B cell (primary cell): ENCODE measurements around the gene ARHGEF17. TPM values are rescaled to one million over a fixed set of nuclear protein-coding genes. Genes with fewer than 3 reads are reported as not detected.

ENCODE experiments used
- ATAC-seq: fragments of 200-7000 bp; cut with Tn5 transposase; one replicate; pipeline ENCODE4 v1.10.0; 2021; ENCODE audit warnings: low read depth, mild to moderate bottlenecking, moderate number of reproducible peaks, moderate library complexity
- CTCF ChIA-PET: fragments of 350-600 bp; sonication (Branson Sonifier 250); formaldehyde crosslinking; loops from one replicate; lab custom pipeline; 2021; ENCODE audit warnings: antibody characterized with exemption, inconsistent platforms; lab: Charles Lee
- POLR2A ChIA-PET: fragments of 350-600 bp; sonication (Branson Sonifier 250); formaldehyde crosslinking; loops from one replicate; lab custom pipeline; 2021; ENCODE audit warnings: antibody characterized with exemption; lab: Charles Lee
- DNase-seq: peaks from one replicate; pipeline ENCODE4 v3.0.0; 2013
- H2AFZ ChIP-seq: 2 replicates; pipeline ENCODE4 v1.6.1; 2012; ENCODE audit warnings: mild to moderate bottlenecking, low read depth, low read length; ENCODE audit not compliant: insufficient read depth, poor library complexity, severe bottlenecking
- H3K27ac ChIP-seq, 2 donors: 1 replicate in 1 of 2; 2 replicates in 1 of 2; pipeline ENCODE4 v1.5.1; 2012 to 2013; ENCODE audit warnings: low read length in 2 of 2, mild to moderate bottlenecking in 2 of 2, moderate library complexity in 1 of 2
- H3K27me3 ChIP-seq, 4 experiments: fragments of 200-600 bp in 1 of 4; sonication (generic) in 1 of 4; replicated peaks in 1 of 4; 1 replicate in 2 of 4; 2 replicates in 2 of 4; pipeline versions ENCODE4 v1.6.1 to v1.7.0; 2013 to 2016; ENCODE audit warnings: low read length in 3 of 4, mild to moderate bottlenecking in 2 of 4, mixed read lengths in 1 of 4, moderate library complexity in 1 of 4; ENCODE audit not compliant: insufficient read depth in 4 of 4, control insufficient read depth in 3 of 4; ENCODE audit errors: control extremely low read depth in 1 of 4
- H3K36me3 ChIP-seq, 2 experiments: replicated peaks in 1 of 2; 1 replicate in 1 of 2; 2 replicates in 1 of 2; pipeline versions ENCODE4 v1.6.1 to v1.7.1; 2013; ENCODE audit warnings: low read length in 1 of 2; ENCODE audit not compliant: insufficient read depth in 2 of 2, control insufficient read depth in 1 of 2; ENCODE audit errors: control extremely low read depth in 1 of 2, extremely low read depth in 1 of 2
- H3K4me1 ChIP-seq, 2 donors: fragments of 200-600 bp in 1 of 2; sonication (generic) in 1 of 2; 1 replicate in 1 of 2; 2 replicates in 1 of 2; pipeline versions ENCODE4 v1.5.1 to v1.6.1; 2013 to 2017; ENCODE audit warnings: low read length in 2 of 2; ENCODE audit not compliant: control insufficient read depth in 2 of 2, insufficient read depth in 2 of 2
- H3K4me2 ChIP-seq: replicated peaks from 2 replicates; pipeline ENCODE3; 2012; ENCODE audit warnings: mild to moderate bottlenecking, low read depth, low read length; ENCODE audit not compliant: poor library complexity, severe bottlenecking
- H3K4me3 ChIP-seq, 5 experiments: fragments of 200-600 bp in 1 of 5; sonication (generic) in 1 of 5; 1 replicate in 3 of 5; 2 replicates in 2 of 5; pipeline versions ENCODE4 v1.5.1 to v1.7.0; 2011 to 2016; ENCODE audit warnings: low read length in 4 of 5, mild to moderate bottlenecking in 4 of 5, low read depth in 2 of 5, control low read depth in 1 of 5, moderate library complexity in 1 of 5; ENCODE audit not compliant: insufficient read depth in 1 of 5; ENCODE audit errors: control extremely low read depth in 1 of 5, extremely low read depth in 1 of 5
- H3K79me2 ChIP-seq: fragments of 200-600 bp; sonication (generic); one replicate; pipeline ENCODE4 v1.6.0; 2016; ENCODE audit warnings: low read length; ENCODE audit not compliant: control insufficient read depth, insufficient read depth
- H3K9ac ChIP-seq: fragments of 200-600 bp; sonication (generic); 2 replicates; pipeline ENCODE4 v1.6.1; 2017; ENCODE audit warnings: mild to moderate bottlenecking, low read length, moderate library complexity
- H3K9me3 ChIP-seq, 3 donors: one replicate each; pipeline versions ENCODE4 v1.6.1 to v1.7.1; 2013; ENCODE audit warnings: low read length in 2 of 3; ENCODE audit not compliant: control insufficient read depth in 2 of 3, insufficient read depth in 1 of 3; ENCODE audit errors: control extremely low read depth in 1 of 3
- H4K20me1 ChIP-seq: 2 replicates; pipeline ENCODE4 v1.6.0; 2012; ENCODE audit warnings: mild to moderate bottlenecking, low read length; ENCODE audit not compliant: insufficient read depth, control insufficient read depth, poor library complexity, severe bottlenecking
- H3K27ac Mint-ChIP-seq: one replicate; pipeline ENCODE4 v1.8.0; 2021; ENCODE audit warnings: mixed read lengths
- H3K27me3 Mint-ChIP-seq: one replicate; pipeline ENCODE4 v1.8.0; 2021; ENCODE audit warnings: mixed read lengths
- H3K4me1 Mint-ChIP-seq: one replicate; pipeline ENCODE4 v1.8.0; 2021; ENCODE audit warnings: mixed read lengths
- H3K4me3 Mint-ChIP-seq: one replicate; pipeline ENCODE4 v1.8.0; 2021; ENCODE audit warnings: mixed read lengths
- H3K9me3 Mint-ChIP-seq: one replicate; pipeline ENCODE4 v1.8.0; 2022; ENCODE audit warnings: mixed read lengths; ENCODE audit not compliant: insufficient read depth
- EZH2 ChIP-seq: IDR thresholded peaks from 2 replicates; pipeline ENCODE4 v1.6.1; 2012; ENCODE audit warnings: borderline replicate concordance, low read depth, mild to moderate bottlenecking, moderate library complexity, low read length; ENCODE audit not compliant: insufficient read depth, poor library complexity, severe bottlenecking
- WGBS: methylation state at CpG from one replicate; pipeline ENCODE4 v1.1.5; 2013; ENCODE audit warnings: missing lambda C conversion rate; ENCODE audit not compliant: insufficient coverage; 5-methylcytosine and 5-hydroxymethylcytosine counted together
- intact Hi-C: fragments of 100-400 bp; cut with micrococcal nuclease; formaldehyde crosslinking; loops from one replicate; pipeline ENCODE4 v1.10.0; 2022
- polyA plus RNA-seq: library from polyadenylated mRNA; depleted of rRNA; stranded (reverse); fragments of >200 nt; gene quantifications from 2 replicates; pipeline ENCODE4 v1.2.3, GENCODE V29; 2012
- total RNA-seq, 2 donors: library from RNA; stranded (reverse); fragments of 120-200 nt in 1 of 2; gene quantifications; 1 replicate in 1 of 2; 2 replicates in 1 of 2; pipeline versions ENCODE4 v1.2.3 to v1.2.4, GENCODE V29; 2013 to 2022
- TF ChIP-seq, protein P1 (sequence below): fragments of 200-600 bp; IDR thresholded peaks from one replicate; pipeline ENCODE4 v1.8.0; 2022; ENCODE audit warnings: antibody characterized with exemption, mild to moderate bottlenecking

ARHGEF17 gene
- total and polyA plus RNA-seq, 2 donors (not counting 1 experiment from before 2014, with no cell fraction given), result 0.05 TPM; not detected in 1

DNA sequence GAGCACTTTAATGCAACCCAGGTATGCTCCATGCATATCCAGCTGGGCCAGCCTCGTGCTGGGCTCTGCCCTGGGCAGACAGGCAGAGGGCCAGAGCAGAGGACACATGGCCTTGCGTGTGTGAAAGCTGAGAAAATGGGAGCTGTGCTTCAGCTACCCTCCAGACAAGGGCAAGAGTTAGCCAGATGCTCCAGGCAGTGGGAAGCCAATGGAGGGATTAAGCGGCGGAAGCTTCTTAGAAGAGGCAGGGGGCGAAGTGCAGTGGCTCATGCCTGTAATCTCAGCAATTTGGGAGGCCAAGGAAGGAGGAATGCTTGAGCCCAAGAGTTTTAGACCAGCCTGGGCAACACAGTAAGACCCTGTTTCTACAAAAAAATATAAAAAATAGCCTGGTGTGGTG lies 9.8 kb upstream of the ARHGEF17 start:
- POLR2A ChIA-PET, result no interaction called here
- 95% methylated on average over 5 of the region's 5 CpGs for WGBS
- Mint-ChIP-seq H3K27ac (no peak overlapping the region), H3K4me1 (peaks cover 3% of the 10 kb centered on the region), H3K27me3 (peaks cover 28% of the 10 kb centered on the region), H3K4me3 (no peak overlapping the region), H3K9me3 (no peaks in the 10 kb centered on the region)
- no peak overlapping the region for H2AFZ ChIP-seq
- no peak for ATAC-seq
- CTCF ChIA-PET, result interaction anchor here (1.0 to 10.9 kb wide), 6 partner anchors 10 to 363 kb away, joined by 3 to 104 read pairs (median 10); partner anchors contain the start of gene ARHGEF17
- no peak for TF ChIP-seq EZH2
- TF ChIP-seq, protein P1, sequence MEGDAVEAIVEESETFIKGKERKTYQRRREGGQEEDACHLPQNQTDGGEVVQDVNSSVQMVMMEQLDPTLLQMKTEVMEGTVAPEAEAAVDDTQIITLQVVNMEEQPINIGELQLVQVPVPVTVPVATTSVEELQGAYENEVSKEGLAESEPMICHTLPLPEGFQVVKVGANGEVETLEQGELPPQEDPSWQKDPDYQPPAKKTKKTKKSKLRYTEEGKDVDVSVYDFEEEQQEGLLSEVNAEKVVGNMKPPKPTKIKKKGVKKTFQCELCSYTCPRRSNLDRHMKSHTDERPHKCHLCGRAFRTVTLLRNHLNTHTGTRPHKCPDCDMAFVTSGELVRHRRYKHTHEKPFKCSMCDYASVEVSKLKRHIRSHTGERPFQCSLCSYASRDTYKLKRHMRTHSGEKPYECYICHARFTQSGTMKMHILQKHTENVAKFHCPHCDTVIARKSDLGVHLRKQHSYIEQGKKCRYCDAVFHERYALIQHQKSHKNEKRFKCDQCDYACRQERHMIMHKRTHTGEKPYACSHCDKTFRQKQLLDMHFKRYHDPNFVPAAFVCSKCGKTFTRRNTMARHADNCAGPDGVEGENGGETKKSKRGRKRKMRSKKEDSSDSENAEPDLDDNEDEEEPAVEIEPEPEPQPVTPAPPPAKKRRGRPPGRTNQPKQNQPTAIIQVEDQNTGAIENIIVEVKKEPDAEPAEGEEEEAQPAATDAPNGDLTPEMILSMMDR, result no peak
- intact Hi-C loops, result no loop called here
- H3K79me2 ChIP-seq, result no peaks in the 10 kb centered on the region
- H4K20me1 ChIP-seq, result no peaks in the 10 kb centered on the region
- H3K4me3 ChIP-seq, result no peak overlapping the region
- no peak for DNase-seq
- no peaks in the 10 kb centered on the region for H3K9me3 ChIP-seq
- no peaks in the 10 kb centered on the region for H3K36me3 ChIP-seq
- H3K27me3 ChIP-seq, result peaks cover 0 to 62% (median 2%) of the 10 kb centered on the region in 4 experiments
- no peak overlapping the region for H3K9ac ChIP-seq
- H3K4me2 ChIP-seq, result no peak overlapping the region
- no peak overlapping the region for H3K27ac ChIP-seq
- peaks cover 4 to 5% of the 10 kb centered on the region in 2 donors for H3K4me1 ChIP-seq

DNA sequence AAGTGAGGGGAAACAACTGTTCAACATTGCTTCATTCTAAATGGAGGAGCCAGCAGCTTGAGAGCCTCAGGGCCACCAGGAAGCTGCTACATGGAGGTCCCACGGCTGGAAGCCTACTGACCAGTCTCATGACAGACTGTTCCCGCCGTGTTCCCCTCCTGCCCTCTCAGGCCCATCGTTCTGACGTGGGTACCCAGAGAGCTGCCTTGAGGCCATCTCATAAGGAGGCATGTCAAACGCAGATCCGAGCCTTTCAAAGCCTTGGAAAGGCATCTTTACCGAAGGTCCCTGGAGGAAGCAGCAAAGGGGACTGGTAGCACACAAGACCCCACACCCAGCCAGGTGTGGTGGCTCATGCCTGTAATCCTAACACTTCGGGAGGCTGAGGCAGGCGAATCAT lies 8.3 kb upstream of the ARHGEF17 start:
- TF ChIP-seq EZH2, result no peak
- TF ChIP-seq, protein P1, result no peak
- Histone ChIP-seq H3K4me3 (no peak overlapping the region), H3K9ac (no peak overlapping the region), H3K4me2 (no peak overlapping the region), H3K79me2 (no peaks in the 10 kb centered on the region), H2AFZ (no peak overlapping the region), H3K27ac (no peak overlapping the region), H4K20me1 (no peaks in the 10 kb centered on the region), H3K4me1 (peaks cover 4 to 5% of the 10 kb centered on the region in 2 donors), H3K27me3 (peaks cover 0 to 49% (median 2%) of the 10 kb centered on the region in 4 experiments), H3K9me3 (no peaks in the 10 kb centered on the region), H3K36me3 (no peaks in the 10 kb centered on the region)
- peaks cover 3% of the 10 kb centered on the region for H3K4me1 Mint-ChIP-seq
- H3K4me3 Mint-ChIP-seq, result no peak overlapping the region
- H3K27ac Mint-ChIP-seq, result no peak overlapping the region
- H3K9me3 Mint-ChIP-seq, result no peaks in the 10 kb centered on the region
- ATAC-seq (no peak), DNase-seq (no peak)
- intact Hi-C loops, result no loop called here
- H3K27me3 Mint-ChIP-seq, result peaks cover 31% of the 10 kb centered on the region
- WGBS, result 93% methylated on average over 10 of the region's 10 CpGs
- ChIA-PET POLR2A (interaction anchor here (0.7 kb wide), 1 partner anchor 16 kb away, joined by 5 read pairs; no protein-coding TSS in a partner anchor), CTCF (interaction anchor here (1.0 to 10.9 kb wide), 5 partner anchors 8 to 41 kb away, joined by 3 to 104 read pairs (median 13); partner anchors contain the start of gene ARHGEF17)
